Lung (tissue), 12 donors: ENCODE results near the gene DIPK1B. TPM values are rescaled to one million over a fixed set of nuclear protein-coding genes. Genes with fewer than 3 reads are reported as not detected.

ENCODE experiments used
- ATAC-seq: fragments of 200-7000 bp; cut with Tn5 transposase; one replicate; pipeline ENCODE4 v1.9.1; 2020; ENCODE audit warnings: moderate number of reproducible peaks; ENCODE audit not compliant: insufficient read depth, low FRiP score
- DNase-seq, 3 donors: peaks; one replicate each; pipeline ENCODE4 v3.0.0-alpha.2; 2013 to 2017
- H3K27ac ChIP-seq, 2 donors: one replicate each; pipeline ENCODE4 v1.5.1; 2013; ENCODE audit warnings: mild to moderate bottlenecking in 2 of 2, moderate library complexity in 2 of 2, control low read depth in 1 of 2, inconsistent platforms in 1 of 2, low read depth in 1 of 2, low read length in 1 of 2
- H3K27me3 ChIP-seq, 3 donors: one replicate each; pipeline ENCODE4 v1.5.1; 2013; ENCODE audit warnings: low read length in 2 of 3; ENCODE audit not compliant: control insufficient read depth in 3 of 3, insufficient read depth in 3 of 3
- H3K36me3 ChIP-seq, 4 donors: one replicate each; pipeline ENCODE4 v1.5.1; 2013; ENCODE audit warnings: low read length in 4 of 4, mild to moderate bottlenecking in 1 of 4, moderate library complexity in 1 of 4; ENCODE audit not compliant: control insufficient read depth in 4 of 4, insufficient read depth in 4 of 4
- H3K4me1 ChIP-seq, 5 donors: one replicate each; pipeline ENCODE4 v1.5.1; 2013; ENCODE audit warnings: low read length in 5 of 5, mild to moderate bottlenecking in 2 of 5, moderate library complexity in 1 of 5; ENCODE audit not compliant: control insufficient read depth in 5 of 5, insufficient read depth in 5 of 5
- H3K4me3 ChIP-seq: one replicate; pipeline ENCODE4 v1.5.1; 2013; ENCODE audit warnings: mild to moderate bottlenecking, control low read depth, moderate library complexity
- H3K9ac ChIP-seq, 2 donors: one replicate each; pipeline ENCODE4 v1.5.1; 2013; ENCODE audit warnings: low read length in 2 of 2, control low read depth in 1 of 2; ENCODE audit not compliant: insufficient read depth in 1 of 2
- H3K9me3 ChIP-seq, 4 donors: one replicate each; pipeline ENCODE4 v1.5.1; 2013; ENCODE audit warnings: low read length in 3 of 4, mild to moderate bottlenecking in 1 of 4, moderate library complexity in 1 of 4; ENCODE audit not compliant: control insufficient read depth in 4 of 4, insufficient read depth in 3 of 4
- WGBS, 2 donors: extraction: QIAGEN DNeasy Blood & Tissue Kit; methylation state at CpG; one replicate each; pipeline ENCODE4 v1.1.7; 2013; 5-methylcytosine and 5-hydroxymethylcytosine counted together
- polyA plus RNA-seq, 2 donors: library from polyadenylated mRNA; stranded (reverse); fragments of 200-250 nt; gene quantifications; one replicate each; pipeline ENCODE4 v1.2.1, GENCODE V29; 2013
- total RNA-seq, 2 donors: library from RNA; depleted of rRNA in 1 of 2; stranded (reverse); fragments of >200 nt in 1 of 2; gene quantifications; one replicate each; pipeline ENCODE4 v1.2.1, GENCODE V29; 2014 to 2021
- TF ChIP-seq, protein P1 (sequence below): IDR thresholded peaks from 2 replicates; pipeline ENCODE4 v1.5.1; 2012; ENCODE audit warnings: mild to moderate bottlenecking; ENCODE audit errors: control extremely low read depth, extremely low read depth
- donor health status: control.
- donor health status: control.
- donor health status: Bipolar disorder and iron deficiency.
- donor health status: healthy.
- donor health status: DM: yes; HTN: yes; CAD: no.

DIPK1B gene
- total and polyA plus RNA-seq, 4 donors: 12.5 to 26.7 (median 13.9) TPM

GRCh38 chr9:136681945-136682699 lies 30.2 kb upstream of the DIPK1B start:
- no peaks in the 10 kb centered on the region for H3K27me3 ChIP-seq
- no peak overlapping the region for H3K27ac ChIP-seq
- WGBS, 2 donors: 83 to 88% methylated on average over 20 of the region's 20 CpGs
- TF ChIP-seq, protein P1, sequence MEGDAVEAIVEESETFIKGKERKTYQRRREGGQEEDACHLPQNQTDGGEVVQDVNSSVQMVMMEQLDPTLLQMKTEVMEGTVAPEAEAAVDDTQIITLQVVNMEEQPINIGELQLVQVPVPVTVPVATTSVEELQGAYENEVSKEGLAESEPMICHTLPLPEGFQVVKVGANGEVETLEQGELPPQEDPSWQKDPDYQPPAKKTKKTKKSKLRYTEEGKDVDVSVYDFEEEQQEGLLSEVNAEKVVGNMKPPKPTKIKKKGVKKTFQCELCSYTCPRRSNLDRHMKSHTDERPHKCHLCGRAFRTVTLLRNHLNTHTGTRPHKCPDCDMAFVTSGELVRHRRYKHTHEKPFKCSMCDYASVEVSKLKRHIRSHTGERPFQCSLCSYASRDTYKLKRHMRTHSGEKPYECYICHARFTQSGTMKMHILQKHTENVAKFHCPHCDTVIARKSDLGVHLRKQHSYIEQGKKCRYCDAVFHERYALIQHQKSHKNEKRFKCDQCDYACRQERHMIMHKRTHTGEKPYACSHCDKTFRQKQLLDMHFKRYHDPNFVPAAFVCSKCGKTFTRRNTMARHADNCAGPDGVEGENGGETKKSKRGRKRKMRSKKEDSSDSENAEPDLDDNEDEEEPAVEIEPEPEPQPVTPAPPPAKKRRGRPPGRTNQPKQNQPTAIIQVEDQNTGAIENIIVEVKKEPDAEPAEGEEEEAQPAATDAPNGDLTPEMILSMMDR: no peak
- no peaks in the 10 kb centered on the region for H3K9me3 ChIP-seq
- peaks cover 0 to 24% (median 12%) of the 10 kb centered on the region in 5 donors for H3K4me1 ChIP-seq
- no peak overlapping the region for H3K4me3 ChIP-seq
- H3K36me3 ChIP-seq: peaks cover 0 to 4% (median 0%) of the 10 kb centered on the region in 4 donors
- H3K9ac ChIP-seq: no peak overlapping the region
- ATAC-seq (no peak), DNase-seq (no peak)

GRCh38 chr9:136682710-136683109 lies 29.7 kb upstream of the DIPK1B start:
- DNase-seq (no peak), ATAC-seq (no peak)
- H3K4me1 ChIP-seq: peaks cover 0 to 24% (median 14%) of the 10 kb centered on the region in 5 donors
- H3K4me3 ChIP-seq: no peak overlapping the region
- TF ChIP-seq, protein P1: no peak
- H3K27ac ChIP-seq: no peak overlapping the region
- no peaks in the 10 kb centered on the region for H3K27me3 ChIP-seq
- 86 to 94% methylated on average over 10 of the region's 10 CpGs for WGBS, 2 donors
- no peak overlapping the region for H3K9ac ChIP-seq
- peaks cover 0 to 2% (median 0%) of the 10 kb centered on the region in 4 donors for H3K36me3 ChIP-seq
- H3K9me3 ChIP-seq: no peaks in the 10 kb centered on the region

DNA sequence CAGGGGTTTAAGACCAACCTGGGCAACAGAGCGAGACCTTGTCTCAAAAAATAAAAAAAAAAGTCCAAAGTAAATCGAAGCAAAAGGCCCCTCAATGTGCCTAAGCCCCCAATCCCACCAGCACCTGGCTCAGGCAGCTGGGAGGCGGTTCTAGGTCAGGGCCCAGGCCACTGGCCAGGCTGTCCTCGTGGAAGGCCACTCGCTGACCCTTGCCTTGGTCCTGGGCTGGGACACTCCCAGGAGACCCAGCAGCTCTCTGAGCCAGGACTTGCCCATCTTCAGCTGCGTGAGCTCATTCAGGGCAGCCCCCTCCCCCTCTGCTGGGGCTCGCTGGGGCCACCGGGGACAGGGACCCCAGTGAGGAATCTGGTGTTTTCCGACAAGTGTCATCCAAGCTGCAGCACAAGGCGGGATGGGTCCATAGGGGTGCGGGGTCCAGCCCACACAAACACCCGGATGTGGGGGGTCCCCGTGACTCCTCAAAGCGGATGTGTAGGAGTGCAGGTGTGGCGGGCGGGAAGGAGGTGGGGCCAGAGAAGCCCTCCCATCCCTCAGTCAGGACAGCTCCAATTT lies 29.1 kb upstream of the DIPK1B start:
- Histone ChIP-seq H3K27me3 (no peaks in the 10 kb centered on the region), H3K4me1 (peaks cover 2 to 30% (median 19%) of the 10 kb centered on the region in 5 donors), H3K9me3 (no peaks in the 10 kb centered on the region), H3K27ac (no peak overlapping the region), H3K4me3 (no peak overlapping the region), H3K36me3 (peaks cover 0 to 2% (median 0%) of the 10 kb centered on the region in 4 donors), H3K9ac (no peak overlapping the region)
- WGBS, 2 donors: 92 to 93% methylated on average over 16 of the region's 16 CpGs
- ATAC-seq (no peak), DNase-seq (no peak)
- TF ChIP-seq, protein P1: no peak
